ENCODE results near the gene NR4A1.

GRCh38 chr12:52082669-52082987, 31.4 kb downstream of the NR4A1 start:
- TF ChIP-seq POLR2AphosphoS5 (IDR thresholded peaks at IDR 0.05; ENCODE audit: low read depth, low read length) (no peak), REST (IDR thresholded peaks at IDR 0.05; ENCODE audit: insufficient read depth in 1 of 2, low read depth in 2 of 2, low read length in 2 of 2) (no peak), SIN3A (IDR thresholded peaks at IDR 0.05; ENCODE audit: borderline replicate concordance, insufficient read depth, low read length) (no peak), TAF1 (IDR thresholded peaks at IDR 0.05; ENCODE audit: borderline replicate concordance, insufficient read depth, low read length) (no peak), FOXP2 (optimal IDR thresholded peaks at IDR 0.05; ENCODE audit: borderline replicate concordance, extremely low read depth, extremely low read length, insufficient read depth) (no peak)

Measured in PFSK-1 (cell line).